Measurements from ENCODE around the gene CXXC4.
A peak's percentile ranks its signal among the peaks of the same experiment; 100 is the strongest.

The CXXC4 gene

DNA sequence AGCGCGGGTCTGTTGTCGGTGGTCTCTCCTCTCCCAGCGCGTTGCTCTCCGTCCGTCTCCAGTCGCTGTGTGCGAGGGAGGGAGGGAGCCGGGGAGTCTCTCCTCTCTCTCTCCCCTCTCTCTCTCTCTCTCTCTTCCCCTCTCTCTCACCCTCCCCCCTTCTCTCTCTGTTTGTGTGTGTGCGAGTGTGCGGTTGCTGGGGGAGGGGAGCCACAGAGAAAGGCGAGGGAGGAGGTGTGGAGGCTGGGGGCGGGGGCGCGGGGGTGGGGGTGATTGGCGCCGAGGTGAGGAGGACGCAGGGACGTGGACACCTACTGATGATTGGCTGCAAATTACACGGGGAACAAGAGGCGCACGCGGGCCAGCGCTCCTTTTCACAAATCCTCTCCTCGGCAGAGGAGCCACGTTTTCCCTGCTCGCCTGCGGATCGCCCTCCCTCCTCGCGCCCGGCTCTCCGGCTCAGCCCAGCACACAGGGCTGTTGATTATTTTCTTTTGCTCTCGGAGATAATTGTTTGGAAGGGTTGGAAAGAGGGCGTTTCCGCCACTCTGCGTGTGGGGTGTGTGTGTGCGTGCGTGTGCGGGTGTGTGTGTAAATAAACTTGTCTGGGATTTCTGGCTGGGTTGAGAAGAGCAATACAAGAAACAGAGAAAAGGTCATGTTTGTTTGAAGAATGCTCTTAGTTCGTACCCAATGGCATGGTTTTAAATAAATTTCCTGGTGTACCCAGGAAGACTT lies at the start of gene CXXC4:
Gene CXXC4, minus strand, starts transcription at position 73 of the 738 bp plus-strand sequence. CDS start 3,092 bp downstream, outside the sequence.
- peak within 1 kb of the TSS; percentile 58 for H3K4me3 ChIP-seq (ENCODE audit: control insufficient read depth, low read depth, low read length)
- peak; percentile 30 for DNase-seq (ENCODE audit: low read depth)
- TF ChIP-seq, protein P1, sequence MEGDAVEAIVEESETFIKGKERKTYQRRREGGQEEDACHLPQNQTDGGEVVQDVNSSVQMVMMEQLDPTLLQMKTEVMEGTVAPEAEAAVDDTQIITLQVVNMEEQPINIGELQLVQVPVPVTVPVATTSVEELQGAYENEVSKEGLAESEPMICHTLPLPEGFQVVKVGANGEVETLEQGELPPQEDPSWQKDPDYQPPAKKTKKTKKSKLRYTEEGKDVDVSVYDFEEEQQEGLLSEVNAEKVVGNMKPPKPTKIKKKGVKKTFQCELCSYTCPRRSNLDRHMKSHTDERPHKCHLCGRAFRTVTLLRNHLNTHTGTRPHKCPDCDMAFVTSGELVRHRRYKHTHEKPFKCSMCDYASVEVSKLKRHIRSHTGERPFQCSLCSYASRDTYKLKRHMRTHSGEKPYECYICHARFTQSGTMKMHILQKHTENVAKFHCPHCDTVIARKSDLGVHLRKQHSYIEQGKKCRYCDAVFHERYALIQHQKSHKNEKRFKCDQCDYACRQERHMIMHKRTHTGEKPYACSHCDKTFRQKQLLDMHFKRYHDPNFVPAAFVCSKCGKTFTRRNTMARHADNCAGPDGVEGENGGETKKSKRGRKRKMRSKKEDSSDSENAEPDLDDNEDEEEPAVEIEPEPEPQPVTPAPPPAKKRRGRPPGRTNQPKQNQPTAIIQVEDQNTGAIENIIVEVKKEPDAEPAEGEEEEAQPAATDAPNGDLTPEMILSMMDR (conservative IDR thresholded peaks at IDR 0.05; ENCODE audit: control insufficient read depth, insufficient read depth, low read depth, low read length): no peak

DNA sequence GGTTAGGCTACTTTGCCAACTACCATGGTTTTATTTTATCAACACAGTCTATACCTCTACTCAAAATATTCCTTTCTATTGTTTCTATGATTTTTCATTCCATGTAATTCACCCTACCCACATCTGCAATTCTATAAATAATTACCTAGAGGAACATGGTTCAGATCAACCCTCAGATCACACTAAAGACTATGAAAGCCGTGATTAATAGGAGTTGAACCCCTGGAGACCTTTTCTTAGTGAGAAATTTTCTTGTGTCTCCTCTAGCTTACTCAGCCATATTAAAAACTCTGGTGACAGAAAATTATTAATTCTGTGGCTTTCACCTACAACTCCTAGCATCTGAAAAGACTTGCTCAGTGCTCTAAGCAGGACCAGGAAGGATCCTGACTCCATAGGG lies 38.5 kb upstream of the CXXC4 start:
- TF ChIP-seq, protein P1 (conservative IDR thresholded peaks at IDR 0.05; ENCODE audit: control insufficient read depth, insufficient read depth, low read depth, low read length): no peak
- no peak overlapping the region for H3K4me3 ChIP-seq (ENCODE audit: control insufficient read depth, low read depth, low read length)
- DNase-seq (ENCODE audit: low read depth): no peak

DNA sequence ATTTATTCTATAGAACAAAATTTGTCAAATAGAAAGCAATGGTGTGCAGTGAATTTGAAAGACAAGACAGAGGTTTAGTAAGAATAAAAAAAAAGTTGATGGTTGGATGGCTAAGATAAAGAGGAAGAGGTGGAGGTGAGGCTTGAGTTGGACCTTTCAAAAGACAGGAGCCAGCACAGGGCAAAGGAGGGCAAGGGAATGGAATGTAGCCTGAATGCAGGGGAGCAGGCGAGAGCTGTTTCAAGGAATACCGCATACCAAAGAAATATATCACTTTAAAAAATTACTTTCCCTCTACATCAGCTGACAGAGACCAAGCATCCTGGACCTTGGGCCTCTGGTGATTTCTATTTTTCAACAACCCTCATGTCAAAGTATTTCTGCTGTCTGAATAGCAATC lies 38.0 kb upstream of the CXXC4 start:
- no peak for DNase-seq (ENCODE audit: low read depth)
- no peak overlapping the region for H3K4me3 ChIP-seq (ENCODE audit: control insufficient read depth, low read depth, low read length)
- TF ChIP-seq, protein P1 (conservative IDR thresholded peaks at IDR 0.05; ENCODE audit: control insufficient read depth, insufficient read depth, low read depth, low read length): no peak

DNA sequence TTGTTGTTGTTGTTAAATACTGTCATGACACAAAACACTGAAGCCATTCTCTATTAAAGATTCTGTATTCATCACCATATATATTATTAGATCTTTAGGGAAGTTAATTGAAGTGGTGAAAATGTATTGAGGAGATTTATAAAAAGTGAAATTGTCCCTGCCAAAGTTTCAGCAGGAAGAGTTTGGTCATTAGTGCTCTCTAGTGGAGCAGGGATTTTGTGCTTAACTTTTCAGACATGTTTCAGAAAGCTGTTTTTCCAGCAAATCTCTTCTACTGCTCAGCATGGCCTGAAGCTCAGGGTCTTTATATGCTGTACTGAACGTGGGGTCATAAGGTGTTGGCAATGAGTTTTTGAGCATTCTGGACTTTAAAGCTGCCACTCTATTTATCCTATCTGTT lies 36.7 kb upstream of the CXXC4 start:
- DNase-seq (ENCODE audit: low read depth): no peak
- TF ChIP-seq, protein P1 (conservative IDR thresholded peaks at IDR 0.05; ENCODE audit: control insufficient read depth, insufficient read depth, low read depth, low read length): no peak
- no peak overlapping the region for H3K4me3 ChIP-seq (ENCODE audit: control insufficient read depth, low read depth, low read length)

DNA sequence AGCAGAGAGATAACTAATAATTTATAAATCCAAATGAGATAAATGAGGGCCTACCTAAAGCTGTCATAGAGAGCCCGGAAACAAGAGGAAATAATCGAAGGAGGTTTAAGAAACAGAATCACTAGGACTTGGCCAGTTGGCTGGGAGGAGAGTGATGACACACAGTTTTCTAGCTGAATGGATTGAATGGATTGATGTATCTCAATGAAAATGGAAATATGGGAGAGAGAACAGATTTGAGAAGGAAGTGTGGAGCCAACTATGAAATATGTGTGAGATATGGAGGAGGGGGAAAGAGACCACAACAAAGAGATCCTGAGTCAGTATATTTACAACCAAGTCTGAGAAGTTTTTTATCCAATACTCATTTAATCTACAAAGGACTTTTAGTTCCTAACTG lies 35.7 kb upstream of the CXXC4 start:
- DNase-seq (ENCODE audit: low read depth): no peak
- no peak overlapping the region for H3K4me3 ChIP-seq (ENCODE audit: control insufficient read depth, low read depth, low read length)
- TF ChIP-seq, protein P1 (conservative IDR thresholded peaks at IDR 0.05; ENCODE audit: control insufficient read depth, insufficient read depth, low read depth, low read length): no peak

DNA sequence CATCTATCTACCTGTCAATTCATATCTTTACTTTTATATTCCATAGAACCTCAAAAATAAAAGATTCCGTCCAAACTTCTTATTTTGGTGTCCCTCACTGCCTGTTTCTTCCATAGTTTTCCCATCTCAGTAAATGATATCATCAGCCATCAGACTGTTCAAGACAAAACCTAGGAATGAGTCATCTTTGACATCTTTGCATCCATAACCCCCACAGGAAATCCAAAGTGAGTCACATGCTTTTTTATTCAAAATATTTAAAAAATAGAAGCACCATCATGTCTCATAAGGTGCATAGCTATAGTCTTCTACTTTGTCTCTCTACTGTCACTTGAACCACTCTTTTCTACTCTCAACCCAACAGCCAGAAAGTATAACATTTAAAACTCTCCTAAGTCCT lies 29.9 kb upstream of the CXXC4 start:
- no peak overlapping the region for H3K4me3 ChIP-seq (ENCODE audit: control insufficient read depth, low read depth, low read length)
- peak; percentile 65 for DNase-seq (ENCODE audit: low read depth)
- TF ChIP-seq, protein P1 (conservative IDR thresholded peaks at IDR 0.05; ENCODE audit: control insufficient read depth, insufficient read depth, low read depth, low read length): no peak
